Nephron progenitor cell (in vitro differentiated cells): ENCODE results near the gene ADAM23.

Experiments
- DNase-seq: peaks from one replicate; pipeline ENCODE4 v3.0.0; 2021
- H3K27ac Mint-ChIP-seq: 2 replicates; pipeline ENCODE4 v1.8.0; 2021; ENCODE audit warnings: mild to moderate bottlenecking, moderate library complexity, mixed read lengths
- H3K27me3 Mint-ChIP-seq: 2 replicates; pipeline ENCODE4 v1.8.0; 2021; ENCODE audit warnings: mild to moderate bottlenecking, low read depth, mixed read lengths; ENCODE audit not compliant: poor library complexity
- H3K36me3 Mint-ChIP-seq: 2 replicates; pipeline ENCODE4 v1.8.0; 2021; ENCODE audit warnings: low read depth, mixed read lengths
- H3K4me1 Mint-ChIP-seq: 2 replicates; pipeline ENCODE4 v1.8.0; 2021; ENCODE audit warnings: mixed read lengths
- H3K4me3 Mint-ChIP-seq: 2 replicates; pipeline ENCODE4 v1.8.0; 2021; ENCODE audit warnings: mild to moderate bottlenecking, moderate library complexity, mixed read lengths
- H3K9me3 Mint-ChIP-seq: 2 replicates; pipeline ENCODE4 v1.8.0; 2021; ENCODE audit warnings: mild to moderate bottlenecking, moderate library complexity, mixed read lengths
- TF ChIP-seq, protein P1 (sequence below): fragments of 200-600 bp; sonication (generic); IDR thresholded peaks from 2 replicates; pipeline ENCODE4 v1.5.0; 2021; ENCODE audit warnings: antibody characterized with exemption

The ADAM23 gene

DNA sequence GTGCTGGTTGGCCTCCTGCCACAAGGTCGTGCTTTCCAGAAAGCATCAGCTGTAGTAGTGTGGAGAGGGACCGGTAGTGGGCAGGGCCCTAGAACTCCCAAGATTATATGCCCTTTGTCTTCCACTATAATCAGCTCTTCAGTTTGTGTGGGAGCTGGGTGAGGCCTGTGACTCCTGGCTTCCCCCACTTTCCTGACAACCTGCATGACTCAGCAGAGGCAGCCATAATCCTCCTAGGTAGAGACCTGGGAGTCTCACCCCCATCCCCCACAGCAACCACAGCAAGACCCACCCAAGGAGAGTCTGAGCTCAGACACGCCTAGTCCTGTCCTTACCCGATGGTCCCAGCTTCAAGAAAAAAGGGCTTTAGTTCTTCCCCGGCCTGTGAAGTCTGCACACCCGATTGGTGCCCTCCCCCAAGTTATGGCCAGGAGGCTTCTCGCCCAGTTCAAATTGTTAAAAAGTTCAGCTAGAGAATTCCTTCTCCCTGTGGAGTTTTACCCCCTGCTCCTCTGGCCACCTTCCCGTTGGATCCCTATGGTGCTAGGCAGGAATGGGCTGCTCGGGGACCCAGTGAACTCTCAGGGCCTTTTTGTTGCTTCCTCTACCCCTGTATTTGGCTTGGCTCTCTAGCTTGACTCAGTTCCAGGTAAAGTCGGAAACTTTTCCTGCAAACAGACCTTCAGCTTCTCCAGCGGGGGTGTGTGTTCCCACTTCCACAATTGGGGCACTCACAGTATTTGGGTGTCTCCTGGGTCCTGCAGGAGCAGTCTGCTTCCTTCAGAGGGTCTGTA lies 141.2 kb downstream of the ADAM23 start:
- TF ChIP-seq, protein P1, sequence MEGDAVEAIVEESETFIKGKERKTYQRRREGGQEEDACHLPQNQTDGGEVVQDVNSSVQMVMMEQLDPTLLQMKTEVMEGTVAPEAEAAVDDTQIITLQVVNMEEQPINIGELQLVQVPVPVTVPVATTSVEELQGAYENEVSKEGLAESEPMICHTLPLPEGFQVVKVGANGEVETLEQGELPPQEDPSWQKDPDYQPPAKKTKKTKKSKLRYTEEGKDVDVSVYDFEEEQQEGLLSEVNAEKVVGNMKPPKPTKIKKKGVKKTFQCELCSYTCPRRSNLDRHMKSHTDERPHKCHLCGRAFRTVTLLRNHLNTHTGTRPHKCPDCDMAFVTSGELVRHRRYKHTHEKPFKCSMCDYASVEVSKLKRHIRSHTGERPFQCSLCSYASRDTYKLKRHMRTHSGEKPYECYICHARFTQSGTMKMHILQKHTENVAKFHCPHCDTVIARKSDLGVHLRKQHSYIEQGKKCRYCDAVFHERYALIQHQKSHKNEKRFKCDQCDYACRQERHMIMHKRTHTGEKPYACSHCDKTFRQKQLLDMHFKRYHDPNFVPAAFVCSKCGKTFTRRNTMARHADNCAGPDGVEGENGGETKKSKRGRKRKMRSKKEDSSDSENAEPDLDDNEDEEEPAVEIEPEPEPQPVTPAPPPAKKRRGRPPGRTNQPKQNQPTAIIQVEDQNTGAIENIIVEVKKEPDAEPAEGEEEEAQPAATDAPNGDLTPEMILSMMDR = no peak
- no peak for DNase-seq
- peaks cover 12% of the 10 kb centered on the region for H3K4me1 Mint-ChIP-seq
- peaks cover 3% of the 10 kb centered on the region for H3K27me3 Mint-ChIP-seq
- peaks cover 5% of the 10 kb centered on the region for H3K36me3 Mint-ChIP-seq
- peaks cover 5% of the 10 kb centered on the region for H3K9me3 Mint-ChIP-seq
- no peak overlapping the region for H3K27ac Mint-ChIP-seq
- H3K4me3 Mint-ChIP-seq = no peak overlapping the region

DNA sequence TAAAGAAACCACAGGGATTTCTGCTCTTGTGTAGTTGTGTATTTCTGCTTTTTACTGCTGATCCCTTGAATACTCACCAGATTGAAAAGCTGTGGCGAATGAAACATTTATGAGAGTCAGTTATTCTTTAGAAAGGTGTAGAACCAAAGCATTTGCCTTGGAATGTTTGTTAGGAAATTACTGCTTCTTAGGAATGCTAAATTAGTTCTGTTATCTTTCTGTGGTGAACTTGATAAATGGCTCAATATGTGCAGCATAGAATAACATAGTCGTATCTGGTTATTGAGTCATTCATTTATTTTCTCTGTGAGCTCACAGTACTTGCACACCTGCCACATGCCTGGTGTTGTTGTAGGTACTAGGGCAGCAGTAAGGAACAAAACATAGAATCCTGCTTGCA lies 142.0 kb downstream of the ADAM23 start:
- Mint-ChIP-seq H3K27ac (no peak overlapping the region), H3K4me1 (peaks cover 12% of the 10 kb centered on the region), H3K9me3 (no peaks in the 10 kb centered on the region), H3K36me3 (peaks cover 4% of the 10 kb centered on the region), H3K4me3 (no peak overlapping the region), H3K27me3 (peaks cover 3% of the 10 kb centered on the region)
- TF ChIP-seq, protein P1 = no peak
- no peak for DNase-seq

DNA sequence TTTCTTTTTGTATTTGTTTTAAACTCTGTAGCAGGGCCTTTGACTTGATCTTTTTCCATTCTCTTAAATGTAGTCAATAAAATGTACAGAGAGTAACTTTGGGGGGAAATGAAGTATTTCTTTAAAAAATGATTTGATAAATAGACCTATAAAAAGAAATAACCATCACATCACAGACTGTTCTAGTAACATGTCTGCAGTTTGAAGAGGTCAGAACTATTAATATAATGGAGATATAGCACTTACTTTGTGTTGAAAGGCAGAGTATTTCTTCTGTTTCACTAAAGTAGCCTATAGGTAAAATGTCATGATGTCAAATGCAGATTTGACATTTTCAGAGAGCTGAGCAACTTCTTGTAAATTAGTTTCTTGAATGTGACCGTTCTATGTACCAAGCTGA lies 143.3 kb downstream of the ADAM23 start:
- peaks cover 12% of the 10 kb centered on the region for H3K4me1 Mint-ChIP-seq
- DNase-seq = no peak
- TF ChIP-seq, protein P1 = no peak
- no peak overlapping the region for H3K27ac Mint-ChIP-seq
- H3K4me3 Mint-ChIP-seq = no peak overlapping the region
- H3K36me3 Mint-ChIP-seq = no peaks in the 10 kb centered on the region
- H3K27me3 Mint-ChIP-seq = peaks cover 3% of the 10 kb centered on the region
- no peaks in the 10 kb centered on the region for H3K9me3 Mint-ChIP-seq

DNA sequence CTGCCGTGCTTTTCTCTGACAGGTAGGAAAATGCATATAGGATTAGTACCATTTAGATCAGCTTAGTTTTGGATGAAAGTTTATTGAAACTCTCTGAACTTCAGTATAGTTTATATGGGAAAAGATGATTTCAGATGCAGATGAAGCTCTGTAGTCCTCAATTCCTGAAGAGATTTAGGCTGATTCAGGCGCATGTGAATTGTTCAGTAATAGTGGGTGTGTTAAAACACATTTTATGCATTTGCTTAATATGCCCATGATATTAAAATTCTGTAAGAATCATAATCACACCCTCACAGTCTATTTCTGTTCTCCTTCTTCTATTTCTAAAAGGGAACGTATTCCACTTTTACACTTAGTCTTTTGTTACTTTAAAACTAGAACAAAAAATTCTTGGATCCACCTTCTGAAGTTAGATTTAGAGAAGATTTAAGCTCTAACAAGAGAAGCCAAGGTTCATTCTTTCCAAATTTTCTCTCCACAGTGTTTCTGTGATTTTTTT lies 154.4 kb downstream of the ADAM23 start:
- Mint-ChIP-seq H3K27me3 (no peaks in the 10 kb centered on the region), H3K4me3 (no peak overlapping the region), H3K36me3 (no peaks in the 10 kb centered on the region), H3K4me1 (no peaks in the 10 kb centered on the region), H3K27ac (peak overlapping the region; percentile 41), H3K9me3 (no peaks in the 10 kb centered on the region)
- DNase-seq = no peak
- TF ChIP-seq, protein P1 = no peak

DNA sequence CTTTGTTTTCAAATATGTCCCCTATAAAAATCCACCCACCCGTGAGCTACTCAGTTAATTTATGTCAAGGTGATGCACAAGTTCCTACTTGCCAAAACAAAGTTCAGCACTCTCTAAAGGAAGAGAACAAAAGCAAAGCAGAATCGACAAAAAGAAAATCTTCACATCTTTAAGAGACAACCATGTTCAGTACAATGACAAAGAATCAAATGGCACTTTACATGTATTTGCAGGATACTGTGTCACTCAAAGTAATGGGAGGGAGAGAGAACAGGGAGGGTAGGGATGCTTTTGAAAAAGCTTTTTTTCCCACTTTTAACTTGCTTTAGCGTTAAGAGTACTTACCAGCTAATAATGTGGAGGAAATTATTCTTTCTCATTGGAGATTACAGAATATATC lies 159.9 kb downstream of the ADAM23 start:
- no peaks in the 10 kb centered on the region for H3K9me3 Mint-ChIP-seq
- H3K27me3 Mint-ChIP-seq = no peaks in the 10 kb centered on the region
- H3K36me3 Mint-ChIP-seq = no peaks in the 10 kb centered on the region
- H3K27ac Mint-ChIP-seq = no peak overlapping the region
- DNase-seq = no peak
- H3K4me3 Mint-ChIP-seq = no peak overlapping the region
- TF ChIP-seq, protein P1 = no peak
- H3K4me1 Mint-ChIP-seq = no peaks in the 10 kb centered on the region

DNA sequence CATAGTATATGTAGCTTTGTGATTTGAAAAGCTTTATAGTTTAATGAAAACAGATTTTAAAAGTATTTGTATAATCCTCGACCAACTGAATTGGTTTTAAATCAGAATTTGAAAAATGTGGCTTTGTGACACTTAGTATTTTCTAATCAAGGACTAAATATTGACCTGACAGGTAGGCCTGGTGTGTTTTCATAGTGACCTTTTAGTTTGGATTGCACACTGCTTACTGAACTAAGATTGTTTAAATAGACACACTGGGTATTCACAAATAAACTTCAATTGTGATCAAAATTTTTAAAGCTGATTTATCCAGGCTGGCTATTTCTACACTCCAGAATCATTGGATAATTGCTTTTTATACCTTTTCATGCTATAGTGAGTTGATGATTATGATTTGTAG lies 167.1 kb downstream of the ADAM23 start:
- DNase-seq = no peak
- Mint-ChIP-seq H3K27ac (no peak overlapping the region), H3K27me3 (no peaks in the 10 kb centered on the region), H3K36me3 (peaks cover 6% of the 10 kb centered on the region), H3K4me1 (peaks cover 5% of the 10 kb centered on the region), H3K9me3 (no peaks in the 10 kb centered on the region), H3K4me3 (no peak overlapping the region)
- TF ChIP-seq, protein P1 = no peak
